ENCODE data around the gene STMND1.

Gene STMND1

GRCh38 chr6:17167327-17167979, 65.6 kb downstream of the STMND1 start:
- no peak for DNase-seq

- no peak for DNase-seq
Observed at GRCh38 chr6:17169291-17169690, 67.4 kb downstream of the STMND1 start.

GRCh38 chr6:17169711-17170110, 67.9 kb downstream of the STMND1 start:
- DNase-seq: no peak

GRCh38 chr6:17172836-17173470, 71.1 kb downstream of the STMND1 start:
- DNase-seq: no peak

- no peak for DNase-seq
Observed at GRCh38 chr6:17178326-17178725, 76.5 kb downstream of the STMND1 start.

- no peak for DNase-seq
Observed at GRCh38 chr6:17178754-17179529, 77.1 kb downstream of the STMND1 start.

- no peak for DNase-seq
Observed at GRCh38 chr6:17179530-17180073, 77.8 kb downstream of the STMND1 start.
